NCI-H2196 (cell line): ENCODE measurements around the gene SH3BP5.

Experiments
- DNase-seq: peaks from one replicate; lab custom pipeline; 2025; ENCODE audit not compliant: unreplicated experiment; lab: John Stamatoyannopoulos, UW

Gene SH3BP5

GRCh38 chr3:15326673-15327072, 5.7 kb downstream of the SH3BP5 start:
- DNase-seq, result no peak

GRCh38 chr3:15326037-15326436, 6.3 kb downstream of the SH3BP5 start:
- DNase-seq, result no peak

DNA sequence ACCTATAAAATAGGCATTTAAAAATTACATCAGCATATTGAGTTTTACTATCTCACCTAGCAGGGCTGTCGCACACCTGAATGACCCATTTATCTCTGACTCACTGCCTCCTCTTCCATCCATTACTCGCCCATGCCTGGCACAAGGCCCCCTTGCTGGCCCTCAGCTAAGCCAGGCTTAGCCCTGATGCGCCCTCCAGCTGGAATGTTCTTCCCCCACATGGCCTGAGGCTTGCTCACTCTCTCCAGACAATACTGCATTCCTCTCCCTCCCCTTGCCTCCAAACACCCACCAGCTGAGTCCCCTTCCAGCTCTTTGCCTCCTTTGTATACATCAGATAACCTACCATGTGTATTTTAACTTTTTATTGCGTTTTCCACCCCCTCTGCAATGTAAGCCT, 7.2 kb downstream of the SH3BP5 start:
- DNase-seq, result no peak

DNA sequence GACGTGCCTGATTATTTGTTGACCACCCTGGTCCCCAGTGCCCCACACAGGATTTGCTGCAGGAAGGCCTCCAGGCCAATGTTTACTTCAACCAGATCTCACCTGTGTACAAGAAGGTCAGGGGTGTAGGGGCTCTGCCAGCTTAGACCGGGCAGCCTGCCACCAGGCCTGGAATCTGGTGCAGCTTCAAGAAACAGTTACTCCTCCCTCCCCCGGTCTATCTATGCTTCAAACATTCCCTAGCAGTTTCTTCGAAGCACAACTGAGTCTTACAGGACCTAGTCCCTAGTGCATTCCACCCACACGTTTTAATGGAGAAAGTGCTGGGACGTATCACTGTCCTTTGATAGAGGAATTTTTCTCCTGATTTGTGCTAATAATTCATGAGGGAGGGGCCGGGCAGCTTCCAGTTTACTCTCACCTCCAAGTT, 8.0 kb downstream of the SH3BP5 start:
- no peak for DNase-seq

DNA sequence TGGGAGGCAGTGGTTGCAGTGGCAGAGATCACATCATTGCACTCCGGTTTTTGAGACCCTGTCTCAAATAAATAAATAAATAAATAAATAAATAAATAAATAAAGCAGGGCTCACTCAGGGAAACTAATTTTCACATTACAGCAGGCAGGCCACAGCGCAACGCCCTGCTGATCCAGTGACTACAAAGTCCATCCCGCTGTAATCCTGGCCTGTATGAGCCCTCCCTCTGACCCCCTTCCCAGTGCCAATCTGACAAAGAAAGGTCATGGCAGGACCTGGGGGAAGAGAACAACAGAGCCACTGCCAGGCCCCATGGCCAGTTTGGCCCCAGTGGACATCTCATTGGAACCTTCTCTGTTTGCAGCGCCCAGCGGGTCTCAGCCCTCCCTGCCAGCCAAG, 9.3 kb downstream of the SH3BP5 start:
- no peak for DNase-seq

- no peak for DNase-seq
These were observed 11.0 kb downstream of the SH3BP5 start for GRCh38 chr3:15321349-15321748.

GRCh38 chr3:15319575-15319974, 12.8 kb downstream of the SH3BP5 start:
- DNase-seq, result no peak

DNA sequence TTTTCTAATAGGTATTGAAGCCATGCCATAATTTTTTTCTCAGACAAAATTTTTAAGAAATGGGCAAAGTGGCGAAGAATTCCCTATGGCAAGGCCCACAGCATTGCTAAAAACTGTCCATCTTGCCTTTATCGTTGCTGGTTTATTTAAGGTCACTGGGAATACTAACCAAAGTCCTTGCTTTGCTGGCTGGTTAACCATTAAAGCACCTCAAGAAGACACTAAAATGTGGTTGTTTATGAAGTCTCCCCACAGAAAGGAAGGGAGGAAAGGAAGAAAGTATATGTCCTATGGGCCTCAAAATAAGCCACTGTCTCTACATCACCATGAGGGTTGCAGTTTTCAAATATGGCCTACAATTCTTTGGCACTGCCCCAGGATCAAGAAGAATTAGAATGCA, 13.2 kb downstream of the SH3BP5 start:
- no peak for DNase-seq

GRCh38 chr3:15318661-15319060, 13.7 kb downstream of the SH3BP5 start:
- no peak for DNase-seq

DNA sequence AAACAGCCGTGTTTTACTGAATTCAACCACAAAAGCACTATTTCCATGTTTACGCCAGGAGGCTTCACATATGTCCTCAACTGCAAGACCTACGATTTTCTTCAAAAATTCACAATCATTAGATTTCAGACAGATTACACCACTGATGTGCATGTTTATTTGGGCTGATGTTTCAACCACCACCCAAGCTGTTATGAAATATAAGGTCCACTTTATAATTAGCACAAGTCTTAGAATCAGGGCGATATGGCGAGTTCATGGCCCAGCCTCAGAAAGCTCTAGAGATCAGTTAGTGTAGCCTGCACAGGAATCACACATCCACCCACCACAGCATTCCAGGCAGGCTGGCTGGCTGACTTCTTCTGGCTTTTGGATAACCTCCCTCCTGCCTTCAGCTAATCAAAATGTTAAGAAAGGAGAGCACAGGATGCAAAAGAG, 15.4 kb downstream of the SH3BP5 start:
- no peak for DNase-seq

DNA sequence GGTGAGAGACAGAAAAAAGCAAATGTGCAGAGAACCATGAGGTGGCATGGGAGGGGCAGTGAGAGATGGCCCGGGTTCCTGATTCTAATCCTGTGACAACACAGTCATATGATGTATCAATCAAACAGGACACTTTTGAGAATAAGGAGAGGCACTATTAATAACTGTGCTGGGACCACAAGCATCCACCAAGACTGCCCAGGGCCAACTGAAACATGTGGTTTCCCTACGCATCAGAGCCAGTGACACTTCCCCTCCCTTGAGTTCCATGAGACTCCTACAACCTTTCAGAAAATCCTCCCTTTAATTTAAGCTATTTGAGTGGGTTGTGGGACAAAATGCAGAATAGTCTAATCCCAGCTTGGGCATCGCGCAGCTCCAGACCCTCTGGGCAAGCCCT, 17.4 kb downstream of the SH3BP5 start:
- no peak for DNase-seq

- DNase-seq, result no peak
These were observed 18.1 kb downstream of the SH3BP5 start for GRCh38 chr3:15314276-15314675.

GRCh38 chr3:15313461-15313860, 18.9 kb downstream of the SH3BP5 start:
- DNase-seq, result no peak

- DNase-seq, result no peak
These were observed 19.8 kb downstream of the SH3BP5 start for GRCh38 chr3:15312550-15312949.

GRCh38 chr3:15310491-15311370, 21.7 kb downstream of the SH3BP5 start:
- DNase-seq, result no peak

DNA sequence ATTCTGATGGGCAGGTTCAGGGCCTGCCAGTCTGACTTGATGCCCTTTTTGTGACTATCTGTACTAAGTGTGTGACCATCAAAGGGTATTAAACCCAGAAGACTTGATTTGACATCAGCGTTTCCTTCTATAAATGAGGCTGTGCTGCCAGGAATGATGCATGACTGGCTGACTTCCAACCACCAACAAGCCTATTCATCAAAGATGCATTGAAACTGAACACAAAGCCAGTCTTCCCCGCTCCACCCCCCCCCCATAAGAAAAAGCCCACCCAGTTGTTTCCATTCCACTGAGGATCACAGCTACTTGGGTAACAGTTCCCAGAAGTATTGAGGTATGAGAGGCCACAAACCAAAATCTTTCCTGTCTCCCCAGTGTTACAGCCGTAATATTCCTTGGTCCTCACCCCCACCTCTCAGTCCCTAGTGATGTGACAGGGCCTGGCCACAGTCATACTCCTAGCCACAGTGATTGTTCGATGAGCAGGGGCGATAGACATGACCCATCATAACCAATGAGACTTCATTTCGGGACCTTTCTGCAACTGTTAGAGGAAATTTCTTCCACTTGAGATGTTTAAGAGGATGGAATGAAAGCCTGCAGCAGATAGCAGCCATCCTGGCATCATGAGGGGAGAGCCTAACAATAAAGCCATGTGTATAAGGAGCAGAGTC, 22.6 kb downstream of the SH3BP5 start:
- no peak for DNase-seq

GRCh38 chr3:15307580-15307979, 24.8 kb downstream of the SH3BP5 start:
- DNase-seq, result no peak

DNA sequence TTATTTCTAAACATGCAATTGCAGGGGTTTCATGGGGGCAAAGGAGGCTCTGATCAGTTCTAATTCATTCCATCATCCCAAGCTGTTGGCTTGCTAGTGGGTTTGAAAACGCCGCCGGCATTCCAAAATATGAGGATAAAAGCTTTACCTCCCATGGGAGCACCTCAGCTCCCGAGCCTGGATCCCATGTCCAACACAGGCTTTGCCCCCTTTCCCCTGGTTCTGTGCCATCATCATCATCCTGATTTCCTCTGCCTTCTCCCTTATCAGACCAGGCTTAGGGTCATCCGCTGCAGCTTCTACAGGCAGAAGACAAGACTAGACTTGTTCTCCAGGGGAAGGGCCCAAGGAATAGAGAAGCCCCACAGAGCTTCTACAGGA, 25.4 kb downstream of the SH3BP5 start:
- no peak for DNase-seq

DNA sequence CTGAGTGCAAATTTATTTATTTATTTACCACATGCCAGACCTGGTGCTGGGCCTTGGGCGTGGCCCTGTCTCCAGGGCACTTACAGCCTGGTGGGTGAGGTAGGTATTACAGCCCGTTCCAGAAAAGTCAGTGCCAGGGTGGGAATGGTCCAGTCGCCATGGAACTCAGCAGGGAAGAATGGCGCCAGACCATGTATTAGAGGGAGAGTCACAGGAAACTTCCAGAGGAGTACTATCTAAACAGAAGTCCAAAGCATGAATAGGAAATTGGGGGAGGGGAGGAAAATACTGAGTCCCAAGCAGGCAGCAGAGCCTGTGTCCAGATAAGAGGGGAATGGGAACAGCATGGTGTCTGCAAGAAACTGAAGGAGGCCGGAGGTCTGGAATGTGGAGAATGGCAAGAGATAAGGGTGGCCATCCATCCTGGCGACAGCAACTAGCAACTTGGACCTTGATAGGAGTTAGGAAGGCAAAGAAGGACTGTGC, 27.0 kb downstream of the SH3BP5 start:
- no peak for DNase-seq

DNA sequence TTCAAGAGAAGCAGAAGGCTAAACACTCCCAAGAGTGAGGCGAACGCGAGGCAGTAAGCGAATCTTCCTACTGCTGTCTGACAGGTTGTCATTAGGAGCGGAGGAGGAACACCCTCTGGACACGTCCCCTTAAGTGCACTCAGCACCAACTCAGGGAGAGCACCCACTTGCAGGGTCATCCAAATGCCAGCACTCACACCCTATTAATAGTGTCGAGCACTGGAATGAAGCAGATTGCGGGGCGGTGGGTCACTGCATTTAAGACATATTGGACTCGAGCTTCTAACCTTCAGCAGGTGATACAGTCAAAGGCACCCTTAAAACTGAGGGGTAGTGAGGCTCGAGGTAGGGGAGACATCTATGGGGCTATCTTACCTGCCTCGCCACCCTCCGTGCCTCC, 28.7 kb downstream of the SH3BP5 start:
- no peak for DNase-seq

DNA sequence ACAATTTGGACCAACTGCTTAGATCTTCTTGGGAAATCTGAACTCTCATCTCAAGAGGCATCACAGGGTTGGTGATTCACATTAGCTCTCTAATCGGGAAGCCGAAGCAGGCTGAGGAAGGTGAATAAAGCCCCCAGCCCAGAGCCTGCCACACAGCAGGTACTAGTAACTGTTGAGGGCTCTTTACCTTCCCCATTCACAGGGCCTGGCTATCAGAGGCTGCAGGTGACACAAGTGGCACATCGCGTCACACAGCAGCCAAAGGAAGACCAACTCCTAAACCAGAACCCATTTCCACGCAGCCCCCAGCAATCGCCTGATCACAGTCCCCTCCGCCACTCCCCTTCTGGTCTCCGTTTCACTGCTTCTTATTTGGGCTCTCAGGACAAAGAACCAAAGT, 29.2 kb downstream of the SH3BP5 start:
- DNase-seq, result no peak

GRCh38 chr3:15301761-15302160, 30.6 kb downstream of the SH3BP5 start:
- no peak for DNase-seq
